GM10266 (cell line): ENCODE data around the gene PIP5K1C.

Source experiments
- DNase-seq: peaks from one replicate; pipeline ENCODE4 v3.0.0; 2012; ENCODE audit errors: extremely low spot score
- TF ChIP-seq, protein P1 (sequence below): IDR thresholded peaks from 2 replicates; pipeline ENCODE4 v1.5.1; 2012; ENCODE audit warnings: mild to moderate bottlenecking, low read depth; ENCODE audit not compliant: control insufficient read depth, insufficient read depth; ENCODE audit errors: missing control alignments

Gene PIP5K1C

DNA sequence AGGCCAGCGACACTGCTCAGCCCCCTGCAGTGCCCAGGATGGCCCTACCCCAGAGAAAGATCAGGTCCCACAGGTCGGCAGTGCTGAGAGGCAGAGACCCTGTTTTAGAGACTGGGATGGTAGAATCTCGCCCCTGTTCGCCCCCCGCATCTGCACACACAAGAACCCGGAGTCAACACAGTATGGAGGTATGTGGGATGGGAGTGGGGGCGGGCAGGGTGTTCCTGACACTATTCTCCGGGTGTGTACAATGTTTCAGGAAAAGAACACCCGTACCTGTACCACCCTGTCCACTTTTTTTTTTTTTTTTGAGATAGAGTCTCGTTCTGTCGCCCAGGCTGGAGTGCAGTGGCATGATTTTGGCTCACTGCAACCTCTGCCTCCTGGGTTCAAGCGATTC lies 19.3 kb downstream of the PIP5K1C start:
- TF ChIP-seq, protein P1, sequence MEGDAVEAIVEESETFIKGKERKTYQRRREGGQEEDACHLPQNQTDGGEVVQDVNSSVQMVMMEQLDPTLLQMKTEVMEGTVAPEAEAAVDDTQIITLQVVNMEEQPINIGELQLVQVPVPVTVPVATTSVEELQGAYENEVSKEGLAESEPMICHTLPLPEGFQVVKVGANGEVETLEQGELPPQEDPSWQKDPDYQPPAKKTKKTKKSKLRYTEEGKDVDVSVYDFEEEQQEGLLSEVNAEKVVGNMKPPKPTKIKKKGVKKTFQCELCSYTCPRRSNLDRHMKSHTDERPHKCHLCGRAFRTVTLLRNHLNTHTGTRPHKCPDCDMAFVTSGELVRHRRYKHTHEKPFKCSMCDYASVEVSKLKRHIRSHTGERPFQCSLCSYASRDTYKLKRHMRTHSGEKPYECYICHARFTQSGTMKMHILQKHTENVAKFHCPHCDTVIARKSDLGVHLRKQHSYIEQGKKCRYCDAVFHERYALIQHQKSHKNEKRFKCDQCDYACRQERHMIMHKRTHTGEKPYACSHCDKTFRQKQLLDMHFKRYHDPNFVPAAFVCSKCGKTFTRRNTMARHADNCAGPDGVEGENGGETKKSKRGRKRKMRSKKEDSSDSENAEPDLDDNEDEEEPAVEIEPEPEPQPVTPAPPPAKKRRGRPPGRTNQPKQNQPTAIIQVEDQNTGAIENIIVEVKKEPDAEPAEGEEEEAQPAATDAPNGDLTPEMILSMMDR, result no peak
- no peak for DNase-seq

DNA sequence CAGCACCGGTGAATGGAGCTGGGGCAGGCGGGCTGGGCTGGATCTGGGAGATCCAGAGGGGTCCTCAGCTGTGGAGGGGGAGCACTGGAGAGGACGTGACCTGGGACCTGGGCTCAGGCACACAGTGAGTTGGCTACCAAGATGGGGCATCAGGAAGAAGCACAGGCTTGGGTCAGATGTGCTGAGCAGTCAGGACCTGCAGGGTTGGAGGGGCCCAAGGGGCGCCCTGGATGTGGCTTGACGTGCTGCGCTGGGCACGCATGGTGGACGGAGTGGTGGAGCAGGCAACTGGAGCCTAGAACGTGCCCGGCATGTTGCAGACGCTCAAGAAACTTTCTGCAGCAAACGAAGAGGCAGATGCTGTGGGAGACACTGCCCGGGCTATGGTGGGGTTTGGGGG lies 20.7 kb downstream of the PIP5K1C start:
- no peak for DNase-seq
- TF ChIP-seq, protein P1, result no peak

DNA sequence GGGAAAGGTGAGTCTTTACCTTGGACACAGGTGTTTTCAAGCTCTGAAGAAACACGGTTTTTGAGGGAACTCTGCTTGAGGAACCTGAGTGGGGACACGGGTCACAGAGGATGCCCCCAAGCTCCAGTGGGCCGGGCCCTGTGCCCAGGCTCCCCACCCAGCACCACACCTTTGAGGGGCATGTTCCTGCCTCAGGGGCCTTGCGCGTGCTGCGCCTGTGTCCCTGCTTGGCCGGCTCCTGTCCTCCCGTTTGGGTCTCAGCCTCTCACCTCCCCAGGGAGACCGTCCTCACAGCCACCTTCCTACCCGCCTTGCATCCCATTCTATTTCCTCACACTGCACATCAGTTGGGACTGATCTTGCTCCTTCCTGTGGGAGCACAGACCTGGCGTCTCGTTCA lies 21.1 kb downstream of the PIP5K1C start:
- DNase-seq, result no peak
- TF ChIP-seq, protein P1, result no peak

DNA sequence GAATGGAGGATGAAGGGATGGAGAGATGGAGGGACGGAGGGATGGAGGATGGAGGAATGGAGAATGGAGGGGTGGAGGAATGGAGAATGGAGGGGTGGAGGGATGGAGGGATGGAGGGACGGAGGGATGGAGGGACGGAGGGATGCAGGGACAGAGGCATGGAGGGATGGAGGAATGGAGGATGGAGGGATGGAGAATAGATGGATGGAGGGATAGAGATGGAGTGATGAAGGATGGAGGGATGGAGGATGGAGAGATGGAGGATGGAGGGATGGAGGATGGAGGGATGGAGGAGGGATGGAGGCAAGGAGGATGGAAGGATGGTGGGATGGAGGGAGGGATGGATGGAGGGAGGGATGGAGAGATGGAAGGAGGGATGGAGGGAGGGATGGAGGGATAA lies 22.1 kb downstream of the PIP5K1C start:
- TF ChIP-seq, protein P1, result no peak
- no peak for DNase-seq

DNA sequence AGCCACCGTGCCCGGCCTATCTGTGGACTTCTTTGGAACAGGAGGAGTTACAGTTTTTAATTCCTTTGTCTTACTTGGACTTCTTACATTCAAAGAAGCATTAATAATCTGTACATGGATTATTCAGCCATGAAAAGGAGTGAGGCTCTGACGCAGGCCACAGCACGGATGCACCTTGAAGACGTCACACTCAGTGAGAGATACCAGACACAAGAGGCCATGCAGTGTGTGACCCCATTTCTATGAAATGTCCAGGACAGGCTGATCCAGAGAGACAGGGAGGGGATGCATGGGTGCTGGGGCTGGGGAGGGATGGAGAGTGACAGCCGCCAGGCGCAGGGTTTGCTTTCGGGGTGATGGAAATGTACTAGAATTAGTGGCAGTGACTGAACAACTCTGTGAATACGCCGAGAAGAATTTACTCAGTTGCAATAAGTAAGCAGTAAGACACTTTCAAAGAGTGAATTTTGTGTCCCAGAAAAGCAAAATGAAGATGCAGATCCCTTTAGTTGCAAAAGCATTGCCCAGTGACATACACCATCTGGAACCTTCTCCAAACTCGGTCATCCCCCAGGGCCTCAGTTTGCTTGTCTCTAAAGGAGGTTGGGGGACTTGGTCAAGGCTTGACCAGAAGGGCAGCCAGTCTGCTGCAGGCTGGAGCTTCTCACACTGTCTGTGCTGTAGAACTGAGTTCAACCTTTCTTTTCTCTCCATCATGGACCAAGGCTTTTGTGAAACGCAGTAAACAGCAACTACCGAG lies 25.3 kb downstream of the PIP5K1C start:
- TF ChIP-seq, protein P1, result no peak
- DNase-seq, result no peak

DNA sequence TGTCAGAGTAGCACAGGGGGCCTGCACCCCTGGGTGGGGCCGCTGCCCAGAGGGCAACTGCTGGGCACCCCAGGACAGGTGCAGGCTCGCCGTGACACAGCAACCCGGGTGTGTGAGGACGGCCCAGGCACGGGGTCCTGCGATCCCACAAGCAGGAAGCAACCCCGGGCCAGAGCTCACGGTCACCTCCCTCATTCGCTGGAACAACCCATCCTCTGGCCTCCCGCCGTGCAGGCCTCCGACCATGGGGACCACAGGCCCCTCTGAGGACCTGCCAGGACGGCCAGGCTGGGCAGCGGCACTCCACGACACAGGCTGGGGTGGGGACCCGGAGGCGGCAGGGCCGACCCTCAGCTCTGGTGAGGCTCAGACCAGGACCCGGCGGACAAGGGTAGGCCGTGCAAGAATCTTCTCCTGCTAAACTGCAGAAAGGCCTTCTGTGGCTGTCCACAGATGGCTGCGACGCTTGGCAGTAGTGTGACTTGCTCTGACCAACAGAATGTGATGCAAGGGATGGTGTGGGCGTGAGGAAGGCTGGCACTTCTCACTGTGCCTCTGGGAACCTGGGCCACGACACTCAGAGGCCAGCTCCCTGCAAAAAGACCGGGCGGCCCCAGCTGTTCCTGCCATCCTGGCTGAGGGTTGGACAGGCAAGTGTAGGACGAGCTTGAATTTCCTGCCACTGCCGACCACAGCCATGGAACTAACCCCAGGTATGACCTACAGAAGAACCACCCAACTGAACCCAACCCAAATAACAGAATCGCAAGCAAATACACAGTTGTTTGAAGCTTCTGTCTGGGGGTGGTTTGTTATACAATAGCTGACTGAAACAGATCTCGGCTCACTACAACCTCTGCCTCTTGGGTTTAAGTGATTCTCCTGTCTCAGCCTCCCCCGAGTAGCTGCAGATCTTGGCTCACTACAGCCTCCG lies 26.5 kb downstream of the PIP5K1C start:
- TF ChIP-seq, protein P1, result no peak
- DNase-seq, result no peak

DNA sequence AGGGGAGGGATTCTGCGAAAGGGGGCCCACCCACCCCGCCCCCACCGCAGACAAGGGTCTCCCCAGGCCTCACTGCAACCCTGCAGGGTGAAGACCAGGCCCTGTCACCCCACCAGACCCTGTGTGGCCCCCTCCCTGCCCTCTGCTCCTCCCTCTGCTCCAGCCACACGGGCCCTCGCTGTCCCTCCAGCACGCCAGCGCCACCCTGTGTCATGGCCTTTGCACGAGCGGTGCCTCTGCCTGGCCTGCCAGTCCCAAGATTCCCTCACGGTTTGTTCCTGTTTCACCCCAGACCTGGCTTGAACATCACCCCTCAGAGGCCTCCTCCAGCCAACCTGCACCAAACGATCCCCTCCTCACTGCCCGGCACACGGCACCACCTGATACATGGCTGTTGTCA lies 27.3 kb downstream of the PIP5K1C start:
- TF ChIP-seq, protein P1, result peak; percentile 4
- DNase-seq, result no peak
